Endothelial cell of umbilical vein (primary cell): ENCODE data around the gene NALCN. TPM values are rescaled to one million over a fixed set of nuclear protein-coding genes. Genes with fewer than 3 reads are reported as not detected.

ENCODE experiments used
- BruUV-seq: library from RNA; stranded (reverse); fragments of 400-500 nt; replicated peaks from 2 replicates; lab custom pipeline; 2021; lab: Mats Ljungman, UMichigan
- CTCF ChIA-PET: fragments of 300-600, 350-600 bp; sonication (Branson Sonifier 250); formaldehyde crosslinking; loops from one replicate; lab custom pipeline; 2021; ENCODE audit warnings: antibody characterized with exemption, inconsistent platforms; lab: Charles Lee
- POLR2A ChIA-PET: fragments of 300-600, 350-600 bp; sonication (Branson Sonifier 250); formaldehyde crosslinking; loops from one replicate; lab custom pipeline; 2021; ENCODE audit warnings: antibody characterized with exemption, inconsistent platforms; lab: Charles Lee
- DNase-seq: peaks from one replicate; pipeline ENCODE4 v3.0.0-alpha.2; 2011; ENCODE audit warnings: low read depth, low spot score
- FAIRE-seq: peaks from 2 replicates; lab custom pipeline; 2011; peaks lifted over from hg19 to GRCh38; lab: Jason Lieb, UNC
- H2AFZ ChIP-seq: 2 replicates; pipeline ENCODE4 v1.6.0; 2012; ENCODE audit warnings: low read depth, low read length, control low read depth, inconsistent platforms
- H3K27ac ChIP-seq: 2 replicates; pipeline ENCODE4 v1.5.1; 2011; ENCODE audit warnings: low read depth, mild to moderate bottlenecking, control low read depth, low read length, moderate library complexity; ENCODE audit not compliant: insufficient read depth
- H3K27me3 ChIP-seq, 2 experiments: 2 replicates each; pipeline versions ENCODE4 v1.6.0 to v1.6.1; 2011; ENCODE audit warnings: low read length in 2 of 2, mixed read lengths in 1 of 2; ENCODE audit not compliant: control insufficient read depth in 2 of 2, insufficient read depth in 2 of 2
- H3K36me3 ChIP-seq, 2 experiments: 2 replicates in 1 of 2; 3 replicates in 1 of 2; pipeline ENCODE4 v1.5.1; 2011; ENCODE audit warnings: low read length in 2 of 2, mild to moderate bottlenecking in 1 of 2, moderate library complexity in 1 of 2; ENCODE audit not compliant: control insufficient read depth in 2 of 2, insufficient read depth in 2 of 2; ENCODE audit errors: extremely low read depth in 1 of 2
- H3K4me1 ChIP-seq: 3 replicates; pipeline ENCODE4 v1.5.1; 2011; ENCODE audit warnings: mild to moderate bottlenecking, low read length; ENCODE audit not compliant: control insufficient read depth, insufficient read depth; ENCODE audit errors: extremely low read depth
- H3K4me2 ChIP-seq: 2 replicates; pipeline ENCODE4 v1.6.1; 2011; ENCODE audit warnings: low read length, control low read depth, mixed read lengths; ENCODE audit not compliant: insufficient read depth
- H3K4me3 ChIP-seq, 3 experiments: fragments of 200-600 bp in 1 of 3; sonication (generic), shearing (Covaris generic) in 1 of 3; replicated peaks in 1 of 3; 2 replicates each; pipeline ENCODE4 v1.5.1; 2011 to 2016; ENCODE audit warnings: control low read depth in 3 of 3, low read length in 3 of 3, mild to moderate bottlenecking in 2 of 3, inconsistent platforms in 1 of 3, low read depth in 1 of 3, moderate library complexity in 1 of 3; ENCODE audit not compliant: insufficient read depth in 1 of 3
- H3K79me2 ChIP-seq: 2 replicates; pipeline ENCODE4 v1.6.0; 2012; ENCODE audit warnings: low read length, inconsistent platforms; ENCODE audit not compliant: control insufficient read depth, insufficient read depth
- H3K9ac ChIP-seq: replicated peaks from 2 replicates; pipeline ENCODE3; 2011; ENCODE audit warnings: low read length, control low read depth; ENCODE audit not compliant: insufficient read depth; ENCODE audit errors: extremely low read depth
- H3K9me1 ChIP-seq: replicated peaks from 3 replicates; pipeline ENCODE4 v1.6.0; 2011; ENCODE audit warnings: mild to moderate bottlenecking, low read length; ENCODE audit not compliant: control insufficient read depth, insufficient read depth; ENCODE audit errors: extremely low read depth
- H3K9me3 ChIP-seq: replicated peaks from 2 replicates; pipeline ENCODE4 v1.5.1; 2012; ENCODE audit warnings: low read length, inconsistent platforms; ENCODE audit not compliant: control insufficient read depth, insufficient read depth
- H4K20me1 ChIP-seq: replicated peaks from 2 replicates; pipeline ENCODE3; 2011; ENCODE audit warnings: mild to moderate bottlenecking, low read length; ENCODE audit not compliant: control insufficient read depth, insufficient read depth; ENCODE audit errors: extremely low read depth
- EZH2 ChIP-seq: IDR thresholded peaks from 2 replicates; pipeline ENCODE4 v1.6.1; 2012; ENCODE audit warnings: borderline replicate concordance, low read depth, mild to moderate bottlenecking, moderate library complexity, low read length, inconsistent platforms; ENCODE audit not compliant: severe bottlenecking
- FOS ChIP-seq: IDR thresholded peaks from 2 replicates; pipeline ENCODE4 v1.6.1; 2011; ENCODE audit warnings: mild to moderate bottlenecking, low read length, moderate library complexity, borderline replicate concordance; ENCODE audit not compliant: insufficient read depth
- GATA2 ChIP-seq: IDR thresholded peaks from 2 replicates; pipeline ENCODE4 v1.7.0; 2011; ENCODE audit warnings: low read depth, mild to moderate bottlenecking, moderate library complexity, mixed read lengths, low read length; ENCODE audit not compliant: insufficient read length, insufficient read depth
- JUN ChIP-seq: IDR thresholded peaks from 2 replicates; pipeline ENCODE4 v1.6.1; 2011; ENCODE audit warnings: borderline replicate concordance, low read depth; ENCODE audit not compliant: insufficient read length, insufficient read depth
- MYC ChIP-seq: IDR thresholded peaks from one replicate; pipeline ENCODE4 v1.6.1; 2011; ENCODE audit warnings: mild to moderate bottlenecking, low read depth, low read length
- POLR2A ChIP-seq: IDR thresholded peaks from 2 replicates; pipeline ENCODE4 v1.6.1; 2012; ENCODE audit warnings: low read depth, mild to moderate bottlenecking, control low read depth, low read length
- POLR2AphosphoS5 ChIP-seq: IDR thresholded peaks from 2 replicates; pipeline ENCODE4 v1.6.1; 2012; ENCODE audit warnings: low read depth, mild to moderate bottlenecking, control low read depth, low read length, moderate library complexity; ENCODE audit not compliant: insufficient read depth
- dilution Hi-C: fragments of 300-500 bp; cut with MboI; formaldehyde crosslinking; loops from one replicate; pipeline ENCODE4 v1.15.0; 2019; ENCODE audit warnings: low sequenced_read_pairs; ENCODE audit not compliant: extremely low pct_ligation_motif_present
- intact Hi-C: fragments of 100-400 bp; cut with micrococcal nuclease; formaldehyde crosslinking; loops from one replicate; pipeline ENCODE4 v1.10.0; 2022
- polyA plus RNA-seq, 4 experiments: library from polyadenylated mRNA; depleted of rRNA in 3 of 4; stranded (reverse) in 3 of 4; unstranded in 1 of 4; fragments of >200 nt; gene quantifications; 2 replicates each; pipeline versions ENCODE4 v1.2.1 to v1.2.3, GENCODE V29; 2011 to 2012; ENCODE audit warnings: missing spikeins in 1 of 4
- total RNA-seq: library from RNA; stranded (reverse); gene quantifications from 2 replicates; pipeline ENCODE4 v1.2.3, GENCODE V29; 2021
- TF ChIP-seq, protein P1 (sequence below), 2 donors: IDR thresholded peaks; 1 replicate in 1 of 2; 2 replicates in 1 of 2; pipeline ENCODE4 v1.5.1; 2011; ENCODE audit warnings: low read length in 2 of 2, mild to moderate bottlenecking in 2 of 2, moderate library complexity in 2 of 2, control low read depth in 1 of 2, inconsistent platforms in 1 of 2, low read depth in 1 of 2; ENCODE audit not compliant: insufficient read depth in 1 of 2; ENCODE audit errors: extremely low read depth in 1 of 2
- TF ChIP-seq, protein P2 (sequence below): IDR thresholded peaks from 2 replicates; pipeline ENCODE4 v1.6.1; 2011; ENCODE audit not compliant: insufficient read depth, insufficient read length

Gene NALCN
- total and polyA plus RNA-seq, 2 donors (not counting 3 experiments of a cell fraction or from before 2014, with no cell fraction given) = 3.3 to 4.4 TPM

DNA sequence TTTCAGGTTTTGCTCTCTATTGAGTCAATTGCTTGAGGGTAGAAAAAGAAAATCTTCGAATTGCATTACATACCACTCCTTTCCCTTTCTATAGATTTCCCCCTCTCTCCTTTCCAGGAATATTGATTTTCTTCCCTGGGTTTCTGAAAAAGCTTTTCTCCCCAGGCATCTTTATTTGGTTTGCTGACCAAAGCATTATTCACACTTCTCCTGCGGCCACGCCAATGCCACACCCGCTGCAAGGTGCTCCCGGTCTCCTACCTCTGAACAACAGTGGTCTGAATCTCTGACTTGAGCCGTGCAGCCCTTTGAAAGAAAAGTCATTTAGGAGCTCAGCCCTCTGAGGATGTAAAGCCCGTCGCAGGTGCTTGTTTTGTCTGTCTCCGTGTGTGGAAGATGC is 390.8 kb downstream of the NALCN start:
- no peak overlapping the region for H3K9ac ChIP-seq
- no peak overlapping the region for H3K27ac ChIP-seq
- H4K20me1 ChIP-seq = no peaks in the 10 kb centered on the region
- H3K4me1 ChIP-seq = no peaks in the 10 kb centered on the region
- H3K79me2 ChIP-seq = no peaks in the 10 kb centered on the region
- no peak overlapping the region for H2AFZ ChIP-seq
- no peaks in the 10 kb centered on the region for H3K9me1 ChIP-seq
- POLR2A ChIA-PET = no interaction called here
- H3K9me3 ChIP-seq = no peaks in the 10 kb centered on the region
- no peak overlapping the region for H3K4me3 ChIP-seq
- CTCF ChIA-PET = interaction anchor here (0.8 kb wide), 1 partner anchor 303 kb away, joined by 3 read pairs; no protein-coding TSS in a partner anchor
- DNase-seq (no peak), FAIRE-seq (no peak)
- BruUV-seq = no TSS peak
- intact Hi-C loops (no loop called here), dilution Hi-C loops (no loop called here)
- H3K27me3 ChIP-seq = no peaks in the 10 kb centered on the region
- H3K4me2 ChIP-seq = no peak overlapping the region
- TF ChIP-seq, protein P1, sequence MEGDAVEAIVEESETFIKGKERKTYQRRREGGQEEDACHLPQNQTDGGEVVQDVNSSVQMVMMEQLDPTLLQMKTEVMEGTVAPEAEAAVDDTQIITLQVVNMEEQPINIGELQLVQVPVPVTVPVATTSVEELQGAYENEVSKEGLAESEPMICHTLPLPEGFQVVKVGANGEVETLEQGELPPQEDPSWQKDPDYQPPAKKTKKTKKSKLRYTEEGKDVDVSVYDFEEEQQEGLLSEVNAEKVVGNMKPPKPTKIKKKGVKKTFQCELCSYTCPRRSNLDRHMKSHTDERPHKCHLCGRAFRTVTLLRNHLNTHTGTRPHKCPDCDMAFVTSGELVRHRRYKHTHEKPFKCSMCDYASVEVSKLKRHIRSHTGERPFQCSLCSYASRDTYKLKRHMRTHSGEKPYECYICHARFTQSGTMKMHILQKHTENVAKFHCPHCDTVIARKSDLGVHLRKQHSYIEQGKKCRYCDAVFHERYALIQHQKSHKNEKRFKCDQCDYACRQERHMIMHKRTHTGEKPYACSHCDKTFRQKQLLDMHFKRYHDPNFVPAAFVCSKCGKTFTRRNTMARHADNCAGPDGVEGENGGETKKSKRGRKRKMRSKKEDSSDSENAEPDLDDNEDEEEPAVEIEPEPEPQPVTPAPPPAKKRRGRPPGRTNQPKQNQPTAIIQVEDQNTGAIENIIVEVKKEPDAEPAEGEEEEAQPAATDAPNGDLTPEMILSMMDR (IDR thresholded peaks at IDR 0.05; ENCODE audit: extremely low read depth in 1 of 2, insufficient read depth in 1 of 2, low read depth in 1 of 2, low read length in 2 of 2) = no peak
- TF ChIP-seq POLR2AphosphoS5 (no peak), MYC (no peak), FOS (no peak), JUN (no peak), EZH2 (no peak), GATA2 (no peak), POLR2A (no peak)
- TF ChIP-seq, protein P2, sequence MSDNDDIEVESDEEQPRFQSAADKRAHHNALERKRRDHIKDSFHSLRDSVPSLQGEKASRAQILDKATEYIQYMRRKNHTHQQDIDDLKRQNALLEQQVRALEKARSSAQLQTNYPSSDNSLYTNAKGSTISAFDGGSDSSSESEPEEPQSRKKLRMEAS = no peak
- H3K36me3 ChIP-seq = no peaks in the 10 kb centered on the region
